RWPE1 (cell line): ENCODE measurements around the gene BSPRY.

ENCODE experiments used
- CTCF ChIA-PET: fragments of 350-600 bp; sonication (Branson Sonifier 250); formaldehyde crosslinking; extraction: SDS; loops from one replicate; lab custom pipeline; 2021; lab: Yijun Ruan, JAX
- POLR2A ChIA-PET: fragments of 400-600 bp; formaldehyde crosslinking; extraction: SDS; loops from one replicate; lab custom pipeline; 2020; ENCODE audit warnings: antibody characterized with exemption; ENCODE audit not compliant: low non-redundant PET; lab: Yijun Ruan, JAX
- DNase-seq: peaks from one replicate; pipeline ENCODE4 v3.0.0; 2012; ENCODE audit warnings: low spot score
- H3K27ac ChIP-seq: fragments of 450-650 bp; 2 replicates; pipeline ENCODE4 v1.5.1; 2017
- TF ChIP-seq, protein P1 (sequence below): fragments of 450-650 bp; conservative IDR thresholded peaks from 2 replicates; pipeline ENCODE4 v1.5.1; 2017; ENCODE audit warnings: low read depth, mild to moderate bottlenecking

Gene BSPRY

DNA sequence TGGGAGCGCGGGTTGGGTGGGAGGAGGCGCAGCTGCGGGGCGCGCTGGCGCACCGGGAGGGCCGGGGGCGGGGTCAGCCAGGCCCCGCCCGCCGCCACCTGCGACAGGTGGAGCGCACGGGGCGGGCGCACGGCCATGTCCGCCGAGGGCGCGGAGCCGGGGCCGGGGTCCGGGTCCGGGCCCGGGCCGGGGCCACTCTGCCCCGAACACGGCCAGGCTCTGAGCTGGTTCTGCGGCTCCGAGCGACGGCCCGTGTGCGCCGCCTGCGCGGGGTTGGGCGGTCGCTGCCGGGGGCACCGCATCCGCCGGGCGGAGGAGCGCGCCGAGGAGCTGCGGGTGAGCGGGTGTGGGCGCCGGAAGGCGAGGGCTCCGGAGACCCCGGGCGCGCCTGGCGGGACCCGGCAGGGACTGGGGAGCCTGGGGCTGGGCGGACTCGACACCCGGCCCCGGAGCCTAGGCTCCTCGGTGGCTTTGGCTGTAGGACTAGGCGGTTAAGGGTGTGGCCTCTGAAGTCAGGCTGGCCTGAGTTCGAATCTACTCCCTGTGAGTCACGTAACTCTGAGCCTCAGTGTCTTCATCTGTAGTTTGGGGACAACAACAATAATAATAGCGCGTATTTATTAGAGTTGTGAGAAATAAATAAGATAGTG is at the start of gene BSPRY:
Gene BSPRY (plus strand): TSS at position 97 of the 650 bp plus-strand sequence. CDS start 39 bp downstream, at position 136.
- TF ChIP-seq, protein P1, sequence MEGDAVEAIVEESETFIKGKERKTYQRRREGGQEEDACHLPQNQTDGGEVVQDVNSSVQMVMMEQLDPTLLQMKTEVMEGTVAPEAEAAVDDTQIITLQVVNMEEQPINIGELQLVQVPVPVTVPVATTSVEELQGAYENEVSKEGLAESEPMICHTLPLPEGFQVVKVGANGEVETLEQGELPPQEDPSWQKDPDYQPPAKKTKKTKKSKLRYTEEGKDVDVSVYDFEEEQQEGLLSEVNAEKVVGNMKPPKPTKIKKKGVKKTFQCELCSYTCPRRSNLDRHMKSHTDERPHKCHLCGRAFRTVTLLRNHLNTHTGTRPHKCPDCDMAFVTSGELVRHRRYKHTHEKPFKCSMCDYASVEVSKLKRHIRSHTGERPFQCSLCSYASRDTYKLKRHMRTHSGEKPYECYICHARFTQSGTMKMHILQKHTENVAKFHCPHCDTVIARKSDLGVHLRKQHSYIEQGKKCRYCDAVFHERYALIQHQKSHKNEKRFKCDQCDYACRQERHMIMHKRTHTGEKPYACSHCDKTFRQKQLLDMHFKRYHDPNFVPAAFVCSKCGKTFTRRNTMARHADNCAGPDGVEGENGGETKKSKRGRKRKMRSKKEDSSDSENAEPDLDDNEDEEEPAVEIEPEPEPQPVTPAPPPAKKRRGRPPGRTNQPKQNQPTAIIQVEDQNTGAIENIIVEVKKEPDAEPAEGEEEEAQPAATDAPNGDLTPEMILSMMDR = no peak
- ChIA-PET POLR2A (interaction anchor here (0.6 kb wide), 1 partner anchor 19 kb away, joined by 3 read pairs; no protein-coding TSS in a partner anchor), CTCF (interaction anchor here (0.6 to 1.3 kb wide), 3 partner anchors 10 to 242 kb away, joined by 3 to 5 read pairs (median 3); partner anchors contain the start of gene WDR31)
- DNase-seq = peak; percentile 54
- H3K27ac ChIP-seq = no peak within 1 kb of the TSS

DNA sequence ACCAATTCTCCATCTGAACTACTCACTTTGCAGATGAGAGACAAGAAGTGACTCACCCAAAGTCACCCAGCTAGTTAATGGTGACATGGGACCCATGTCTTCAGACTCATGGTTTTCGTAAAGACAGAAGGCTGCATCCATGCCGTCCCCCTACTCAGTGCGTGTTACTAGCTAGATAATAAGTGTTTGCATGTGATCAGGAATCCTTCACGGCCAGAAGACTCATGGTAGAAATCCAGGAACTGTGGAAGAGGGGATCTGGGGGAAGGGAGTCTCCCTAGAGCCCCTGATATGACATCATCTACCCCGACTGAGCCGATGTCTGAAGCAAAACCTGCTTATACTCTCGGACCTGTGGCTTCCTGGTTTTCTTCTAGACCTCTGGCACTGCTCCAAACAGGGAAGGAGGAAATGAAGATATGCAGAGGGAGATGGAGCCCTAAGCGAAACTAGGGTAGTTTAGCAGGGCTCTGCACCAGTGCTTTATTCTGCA is 49.5 kb upstream of the BSPRY start:
- CTCF ChIA-PET = no interaction called here
- no peak overlapping the region for H3K27ac ChIP-seq
- TF ChIP-seq, protein P1 = no peak
- POLR2A ChIA-PET = no interaction called here
- no peak for DNase-seq

DNA sequence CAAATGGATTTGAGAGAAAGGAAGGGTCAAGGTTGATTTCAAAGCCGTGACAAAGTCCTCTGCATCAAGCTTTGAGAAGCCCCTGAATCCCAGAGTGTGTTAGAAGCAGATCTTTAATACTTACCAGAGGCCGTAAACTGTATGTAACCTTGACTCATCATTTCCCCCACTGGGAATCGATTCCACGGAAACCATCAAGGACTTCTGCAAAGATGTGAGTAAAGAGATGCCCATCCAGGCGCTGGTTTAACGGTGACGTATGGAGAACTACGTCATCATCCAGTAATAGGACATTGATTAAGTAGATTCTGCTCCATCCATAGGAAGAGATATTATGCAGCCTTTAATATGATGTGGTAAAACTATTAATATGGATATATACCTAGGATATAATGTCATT is 47.8 kb upstream of the BSPRY start:
- TF ChIP-seq, protein P1 = no peak
- POLR2A ChIA-PET = no interaction called here
- CTCF ChIA-PET = interaction anchor here (0.6 kb wide), 1 partner anchor 368 kb away, joined by 3 read pairs; no protein-coding TSS in a partner anchor
- DNase-seq = no peak
- no peak overlapping the region for H3K27ac ChIP-seq

DNA sequence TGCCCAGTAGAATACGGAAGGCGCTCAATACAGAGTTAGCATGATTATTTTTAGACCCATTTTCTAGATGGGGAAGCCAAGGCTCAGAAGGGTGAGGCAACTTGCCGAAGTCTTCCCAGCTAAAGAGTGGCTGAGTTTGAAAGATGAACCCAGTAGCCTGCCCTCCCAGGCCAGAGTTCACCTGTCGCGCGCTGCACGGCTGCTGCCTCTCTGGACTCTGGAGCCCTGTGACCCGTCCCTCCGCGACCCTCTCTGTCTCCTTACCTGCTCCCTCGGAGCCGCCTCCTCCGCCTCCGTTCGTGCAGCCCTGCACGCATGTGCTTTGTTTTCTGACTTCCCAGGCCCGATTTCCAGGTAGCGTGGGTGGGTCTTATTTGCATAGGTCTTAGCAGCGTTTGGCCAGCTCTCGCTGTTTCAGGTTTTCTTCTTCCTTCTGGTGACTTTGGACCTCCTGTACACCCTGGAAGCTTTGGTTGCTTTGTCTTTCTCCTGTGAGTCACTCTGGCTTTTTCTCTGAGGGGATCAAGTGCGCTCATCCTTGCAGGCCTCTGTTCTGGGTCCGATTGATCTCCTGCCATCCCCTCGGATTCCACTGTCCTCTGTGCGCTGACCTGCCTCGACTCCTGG is 46.4 kb upstream of the BSPRY start, which contains the start of gene RNF183:
Gene RNF183 (minus strand): TSS at position 585 of the 627 bp plus-strand sequence. CDS start 5,192 bp downstream, outside the sequence.
- POLR2A ChIA-PET = interaction anchor here (1.1 kb wide), 1 partner anchor 107 kb away, joined by 3 read pairs; no protein-coding TSS in a partner anchor
- CTCF ChIA-PET = no interaction called here
- TF ChIP-seq, protein P1 = no peak
- H3K27ac ChIP-seq = no peak within 1 kb of the TSS
- no peak for DNase-seq

DNA sequence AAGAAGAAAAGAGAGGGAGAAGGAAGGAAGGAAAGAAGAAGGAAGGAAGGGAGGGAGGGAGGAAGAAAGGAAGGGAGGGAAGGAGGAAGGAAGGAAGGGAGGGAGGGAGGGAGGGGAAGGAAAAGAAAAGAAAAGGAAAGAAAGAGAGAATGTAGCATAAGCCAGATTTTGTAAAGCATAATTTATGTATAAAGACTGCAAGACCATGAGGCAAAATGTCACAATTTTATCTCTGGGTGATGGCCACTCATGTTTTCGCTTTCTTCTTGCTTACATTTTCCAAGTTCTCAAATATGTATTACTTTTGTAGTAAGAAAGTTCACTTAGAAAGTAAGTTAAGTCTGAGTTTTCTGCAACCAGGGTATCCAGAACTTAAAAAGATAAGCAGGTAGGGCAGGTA is 42.8 kb upstream of the BSPRY start:
- DNase-seq = no peak
- POLR2A ChIA-PET = no interaction called here
- no peak overlapping the region for H3K27ac ChIP-seq
- TF ChIP-seq, protein P1 = no peak
- CTCF ChIA-PET = no interaction called here

DNA sequence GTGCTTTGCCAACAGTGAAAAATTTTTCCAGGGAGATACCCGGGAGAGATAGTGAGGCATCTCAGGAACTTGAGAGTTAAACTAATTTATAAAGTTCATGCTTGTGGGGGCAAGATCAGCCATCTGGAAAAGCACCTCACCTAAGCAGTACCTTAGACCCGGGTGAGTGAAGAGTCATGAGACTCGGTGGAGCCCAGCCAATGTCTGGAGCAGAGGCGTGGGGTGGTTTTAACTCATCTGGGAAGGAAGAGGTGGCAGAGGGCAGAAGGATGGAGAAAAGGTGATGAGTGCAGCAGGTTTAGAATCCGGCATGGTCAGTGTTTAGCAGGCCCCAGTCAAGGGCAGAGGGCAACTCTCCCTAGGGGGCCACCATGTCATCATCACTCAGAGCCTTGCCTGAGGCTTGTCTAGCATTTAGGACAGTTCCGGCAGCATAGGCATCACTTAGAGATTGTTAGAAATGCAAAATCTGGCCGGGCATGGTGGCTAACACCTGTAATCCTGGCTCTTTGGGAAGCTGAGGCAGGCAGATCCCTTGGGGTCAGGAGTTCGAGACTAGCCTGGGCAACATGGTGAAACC is 41.9 kb upstream of the BSPRY start:
- CTCF ChIA-PET = interaction anchor here (0.6 to 1.1 kb wide), 4 partner anchors 10 to 348 kb away, joined by 3 to 4 read pairs (median 4); no protein-coding TSS in a partner anchor
- DNase-seq = no peak
- TF ChIP-seq, protein P1 = no peak
- POLR2A ChIA-PET = no interaction called here
- no peak overlapping the region for H3K27ac ChIP-seq
